Loucy (cell line): ENCODE measurements around the gene TMEM217.

Experiments
- EZH2phosphoT487 ChIP-seq: fragments of 200-600 bp; IDR thresholded peaks from 2 replicates; pipeline ENCODE4 v1.6.1; 2018; ENCODE audit warnings: antibody characterized with exemption, mild to moderate bottlenecking, moderate library complexity, borderline replicate concordance
- TF ChIP-seq, protein P1 (sequence below): fragments of 200-600 bp; sonication (generic); conservative IDR thresholded peaks from 2 replicates; pipeline ENCODE4 v1.5.1; 2014; ENCODE audit warnings: mild to moderate bottlenecking, antibody characterized with exemption, low read length

DNA sequence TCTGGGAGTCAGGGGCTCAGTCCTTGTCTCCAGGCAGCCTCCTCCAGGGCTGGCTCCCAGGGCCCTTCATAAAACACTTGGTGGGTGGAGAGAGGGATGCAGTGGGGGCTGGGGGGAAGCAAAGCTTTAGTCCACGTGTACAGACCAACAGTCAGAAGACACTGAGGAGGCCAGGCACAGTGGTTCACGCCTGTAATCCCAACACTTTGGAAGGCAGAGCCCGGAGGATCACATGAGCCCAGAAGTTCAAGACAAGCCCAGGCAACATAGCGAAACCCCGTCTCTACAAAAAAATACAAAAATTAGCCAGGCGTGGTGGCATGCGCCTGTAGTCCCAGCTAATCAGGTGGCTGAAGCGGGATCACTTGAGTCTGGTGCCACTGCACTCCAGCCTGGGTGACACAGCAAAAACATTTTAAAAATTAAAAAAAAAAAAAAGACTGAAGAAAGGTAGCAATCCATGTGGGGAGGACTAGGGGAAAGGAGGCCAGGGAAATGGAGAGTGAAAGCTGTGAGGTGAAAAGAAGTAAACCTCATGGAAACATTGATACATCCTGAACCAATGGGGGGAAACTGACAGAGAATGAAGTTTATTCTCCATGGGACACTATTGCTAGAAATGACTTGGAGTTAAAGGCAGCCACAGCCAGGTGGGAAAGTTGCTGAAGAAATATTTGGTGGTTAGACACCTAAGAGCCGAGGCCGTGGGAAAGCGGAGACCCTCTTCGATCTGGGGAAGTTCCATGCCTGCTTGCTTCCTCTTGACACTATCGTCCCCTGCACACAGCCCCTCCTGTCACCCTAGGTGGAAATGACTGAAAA is 52.6 kb downstream of the TMEM217 start:
- no peak for TF ChIP-seq EZH2phosphoT487
- TF ChIP-seq, protein P1, sequence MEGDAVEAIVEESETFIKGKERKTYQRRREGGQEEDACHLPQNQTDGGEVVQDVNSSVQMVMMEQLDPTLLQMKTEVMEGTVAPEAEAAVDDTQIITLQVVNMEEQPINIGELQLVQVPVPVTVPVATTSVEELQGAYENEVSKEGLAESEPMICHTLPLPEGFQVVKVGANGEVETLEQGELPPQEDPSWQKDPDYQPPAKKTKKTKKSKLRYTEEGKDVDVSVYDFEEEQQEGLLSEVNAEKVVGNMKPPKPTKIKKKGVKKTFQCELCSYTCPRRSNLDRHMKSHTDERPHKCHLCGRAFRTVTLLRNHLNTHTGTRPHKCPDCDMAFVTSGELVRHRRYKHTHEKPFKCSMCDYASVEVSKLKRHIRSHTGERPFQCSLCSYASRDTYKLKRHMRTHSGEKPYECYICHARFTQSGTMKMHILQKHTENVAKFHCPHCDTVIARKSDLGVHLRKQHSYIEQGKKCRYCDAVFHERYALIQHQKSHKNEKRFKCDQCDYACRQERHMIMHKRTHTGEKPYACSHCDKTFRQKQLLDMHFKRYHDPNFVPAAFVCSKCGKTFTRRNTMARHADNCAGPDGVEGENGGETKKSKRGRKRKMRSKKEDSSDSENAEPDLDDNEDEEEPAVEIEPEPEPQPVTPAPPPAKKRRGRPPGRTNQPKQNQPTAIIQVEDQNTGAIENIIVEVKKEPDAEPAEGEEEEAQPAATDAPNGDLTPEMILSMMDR, result no peak
